Breast epithelium (tissue), 4 donors: Measurements from ENCODE around the gene UNC80. TPM values are rescaled to one million over a fixed set of nuclear protein-coding genes. Genes with fewer than 3 reads are reported as not detected.
"Not testable (repeated sequence)": the region's sequence is repeated elsewhere in the genome, so short reads cannot be mapped to it uniquely, and the experiment has no call there.

Experiments used
- DNase-seq, 2 donors: peaks; one replicate each; pipeline ENCODE4 v3.0.0-alpha.2; 2019; ENCODE audit warnings: low spot score in 2 of 2
- H3K27ac ChIP-seq, 2 donors: fragments of 200-600 bp; sonication (generic) in 1 of 2; one replicate each; pipeline ENCODE4 v1.5.1; 2016 to 2019; ENCODE audit warnings: mild to moderate bottlenecking in 1 of 2
- H3K27me3 ChIP-seq, 2 donors: fragments of 200-600 bp; sonication (generic) in 1 of 2; one replicate each; pipeline versions ENCODE4 v1.5.1 to v1.6.0; 2017 to 2019; ENCODE audit warnings: control low read depth in 1 of 2, mild to moderate bottlenecking in 1 of 2
- H3K36me3 ChIP-seq: fragments of 200-600 bp; one replicate; pipeline ENCODE4 v1.5.1; 2019
- H3K4me1 ChIP-seq, 2 donors: fragments of 200-600 bp; sonication (generic); one replicate each; pipeline ENCODE4 v1.5.1; 2016 to 2019; ENCODE audit warnings: control low read depth in 1 of 2
- H3K4me3 ChIP-seq, 3 donors: fragments of 200-600 bp; sonication (generic); 1 replicate in 2 of 3; 2 replicates in 1 of 3; pipeline ENCODE4 v1.5.1; 2016 to 2019; ENCODE audit warnings: mild to moderate bottlenecking in 3 of 3, moderate library complexity in 2 of 3
- H3K9me3 ChIP-seq, 2 donors: fragments of 200-600 bp; sonication (generic) in 1 of 2; one replicate each; pipeline ENCODE4 v1.5.1; 2016 to 2019; ENCODE audit warnings: control low read depth in 1 of 2
- CTCF ChIP-seq, 3 donors: fragments of 450-650 bp; IDR thresholded peaks; one replicate each; pipeline ENCODE4 v1.5.1; 2016 to 2017; ENCODE audit warnings: antibody characterized with exemption in 3 of 3, mild to moderate bottlenecking in 3 of 3, moderate library complexity in 3 of 3
- POLR2A ChIP-seq: fragments of 450-650 bp; IDR thresholded peaks from one replicate; pipeline ENCODE4 v1.6.1; 2016; ENCODE audit warnings: antibody characterized with exemption, mild to moderate bottlenecking, moderate library complexity
- POLR2AphosphoS5 ChIP-seq, 3 donors: sonication (generic); formaldehyde crosslinking; IDR thresholded peaks; one replicate each; pipeline ENCODE4 v1.6.1; 2017; ENCODE audit warnings: antibody characterized with exemption in 3 of 3
- intact Hi-C: fragments of 100-400 bp; cut with DNase I; formaldehyde crosslinking; loops from one replicate; pipeline ENCODE4 v1.15.1; 2023; ENCODE audit warnings: low total_unique reads
- total RNA-seq, 3 donors: library from RNA; depleted of rRNA; stranded (reverse); fragments of >200 nt; gene quantifications; one replicate each; pipeline ENCODE4 v1.1.0, GENCODE V29; 2016

The UNC80 gene
- total RNA-seq, 3 donors from 2014 or later, result under 0.01 TPM; not detected in 2

- no peaks in the 10 kb centered on the region for H3K36me3 ChIP-seq
- TF ChIP-seq CTCF (IDR thresholded peaks at IDR 0.05) (no peak), POLR2AphosphoS5 (IDR thresholded peaks at IDR 0.05) (no peak), POLR2A (no peak)
- no peak overlapping the region for H3K27ac ChIP-seq
- H3K4me1 ChIP-seq, result no peaks in the 10 kb centered on the region
- H3K9me3 ChIP-seq, result no peaks in the 10 kb centered on the region
- intact Hi-C loops, result no loop called here
- no peaks in the 10 kb centered on the region for H3K27me3 ChIP-seq
- H3K4me3 ChIP-seq, result no peak overlapping the region
- DNase-seq, result no peak
Observed at GRCh38 chr2:209787416-209787815, 15.8 kb downstream of the UNC80 start.

GRCh38 chr2:209788925-209789324, 17.3 kb downstream of the UNC80 start:
- Histone ChIP-seq H3K36me3 (no peaks in the 10 kb centered on the region), H3K27me3 (no peaks in the 10 kb centered on the region), H3K4me1 (no peaks in the 10 kb centered on the region), H3K27ac (no peak overlapping the region), H3K4me3 (no peak overlapping the region), H3K9me3 (no peaks in the 10 kb centered on the region)
- TF ChIP-seq CTCF (IDR thresholded peaks at IDR 0.05) (no peak), POLR2AphosphoS5 (IDR thresholded peaks at IDR 0.05) (no peak), POLR2A (no peak)
- no peak for DNase-seq
- intact Hi-C loops, result no loop called here

GRCh38 chr2:209790066-209790728, 18.6 kb downstream of the UNC80 start:
- H3K36me3 ChIP-seq, result no peaks in the 10 kb centered on the region
- intact Hi-C loops, result no loop called here
- H3K4me3 ChIP-seq, result peak overlapping the region in 1 of 3 donors; percentile 12
- no peak for DNase-seq
- H3K27ac ChIP-seq, result no peak overlapping the region
- TF ChIP-seq POLR2AphosphoS5 (IDR thresholded peaks at IDR 0.05) (no peak), POLR2A (no peak), CTCF (IDR thresholded peaks at IDR 0.05) (no peak)
- no peaks in the 10 kb centered on the region for H3K4me1 ChIP-seq
- H3K27me3 ChIP-seq, result no peaks in the 10 kb centered on the region
- H3K9me3 ChIP-seq, result no peaks in the 10 kb centered on the region

- H3K27me3 ChIP-seq, result no peaks in the 10 kb centered on the region
- H3K9me3 ChIP-seq, result no peaks in the 10 kb centered on the region
- H3K4me1 ChIP-seq, result no peaks in the 10 kb centered on the region
- no peak overlapping the region for H3K4me3 ChIP-seq
- no peaks in the 10 kb centered on the region for H3K36me3 ChIP-seq
- intact Hi-C loops, result no loop called here
- DNase-seq, result no peak
- no peak for TF ChIP-seq CTCF (IDR thresholded peaks at IDR 0.05)
- TF ChIP-seq POLR2AphosphoS5 (IDR thresholded peaks at IDR 0.05), result no peak
- TF ChIP-seq POLR2A, result no peak
- no peak overlapping the region for H3K27ac ChIP-seq
Observed at GRCh38 chr2:209791151-209791550, 19.5 kb downstream of the UNC80 start.

GRCh38 chr2:209795425-209795824, 23.8 kb downstream of the UNC80 start:
- H3K36me3 ChIP-seq, DNase-seq, H3K4me3 ChIP-seq, intact Hi-C loops, H3K9me3 ChIP-seq, H3K4me1 ChIP-seq, H3K27ac ChIP-seq, H3K27me3 ChIP-seq: not testable (repeated sequence)

- no peaks in the 10 kb centered on the region for H3K4me1 ChIP-seq
- TF ChIP-seq POLR2A (no peak), CTCF (IDR thresholded peaks at IDR 0.05) (no peak), POLR2AphosphoS5 (IDR thresholded peaks at IDR 0.05) (no peak)
- DNase-seq, result no peak
- no peaks in the 10 kb centered on the region for H3K27me3 ChIP-seq
- intact Hi-C loops, result no loop called here
- no peaks in the 10 kb centered on the region for H3K9me3 ChIP-seq
- no peak overlapping the region for H3K4me3 ChIP-seq
- H3K36me3 ChIP-seq, result no peaks in the 10 kb centered on the region
- no peak overlapping the region for H3K27ac ChIP-seq
Observed at GRCh38 chr2:209805351-209805750, 33.7 kb downstream of the UNC80 start.
